Lower lobe of right lung (tissue), 2 donors: ENCODE measurements around the gene MARVELD1. TPM values are rescaled to one million over a fixed set of nuclear protein-coding genes. Genes with fewer than 3 reads are reported as not detected.

ENCODE experiments used
- ATAC-seq, 2 donors: fragments of 200-7000 bp; cut with Tn5 transposase; one replicate each; pipeline ENCODE4 v1.9.1; 2020 to 2022; ENCODE audit warnings: mild to moderate bottlenecking in 2 of 2, moderate library complexity in 2 of 2
- DNase-seq: peaks from one replicate; pipeline ENCODE4 v3.0.0-alpha.2; 2020
- H3K27ac ChIP-seq: fragments of 200-600 bp; one replicate; pipeline ENCODE4 v1.8.0; 2022
- H3K27me3 ChIP-seq: fragments of 200-600 bp; one replicate; pipeline ENCODE4 v1.8.0; 2022; ENCODE audit warnings: low read depth
- H3K36me3 ChIP-seq: fragments of 200-600 bp; one replicate; pipeline ENCODE4 v1.8.0; 2022; ENCODE audit warnings: mild to moderate bottlenecking
- H3K4me1 ChIP-seq: fragments of 200-600 bp; one replicate; pipeline ENCODE4 v1.8.0; 2022
- H3K4me3 ChIP-seq: fragments of 200-600 bp; one replicate; pipeline ENCODE4 v1.8.0; 2022; ENCODE audit warnings: mild to moderate bottlenecking
- H3K9me3 ChIP-seq: fragments of 200-600 bp; one replicate; pipeline ENCODE4 v1.8.0; 2022
- intact Hi-C: fragments of 100-400 bp; cut with DNase I; formaldehyde crosslinking; loops from one replicate; pipeline ENCODE4 v1.11.0; 2022
- total RNA-seq: library from RNA; stranded (reverse); fragmentation: NEBNext Ultra II Directional; extraction: Animal tissue kit (Norgen Biotek cat#: 25700); gene quantifications from one replicate; pipeline ENCODE4 v1.2.1, GENCODE V29; 2021
- TF ChIP-seq, protein P1 (sequence below): fragments of 200-600 bp; IDR thresholded peaks from one replicate; pipeline ENCODE4 v1.8.0; 2022; ENCODE audit warnings: antibody characterized with exemption, mild to moderate bottlenecking
- donor health status: DM: no; HTN: yes; CAD: no; lungs with severe emphysema.

Gene MARVELD1
- total RNA-seq, 1 donor from 2014 or later = 36.5 TPM

GRCh38 chr10:97673736-97674525, 39.6 kb upstream of the MARVELD1 start:
- intact Hi-C loops = no loop called here
- no peak overlapping the region for H3K27ac ChIP-seq
- no peak for DNase-seq
- H3K9me3 ChIP-seq = no peaks in the 10 kb centered on the region
- ATAC-seq = no peak
- H3K27me3 ChIP-seq = no peaks in the 10 kb centered on the region
- peaks cover 88% of the 10 kb centered on the region for H3K36me3 ChIP-seq
- no peak overlapping the region for H3K4me3 ChIP-seq
- TF ChIP-seq, protein P1, sequence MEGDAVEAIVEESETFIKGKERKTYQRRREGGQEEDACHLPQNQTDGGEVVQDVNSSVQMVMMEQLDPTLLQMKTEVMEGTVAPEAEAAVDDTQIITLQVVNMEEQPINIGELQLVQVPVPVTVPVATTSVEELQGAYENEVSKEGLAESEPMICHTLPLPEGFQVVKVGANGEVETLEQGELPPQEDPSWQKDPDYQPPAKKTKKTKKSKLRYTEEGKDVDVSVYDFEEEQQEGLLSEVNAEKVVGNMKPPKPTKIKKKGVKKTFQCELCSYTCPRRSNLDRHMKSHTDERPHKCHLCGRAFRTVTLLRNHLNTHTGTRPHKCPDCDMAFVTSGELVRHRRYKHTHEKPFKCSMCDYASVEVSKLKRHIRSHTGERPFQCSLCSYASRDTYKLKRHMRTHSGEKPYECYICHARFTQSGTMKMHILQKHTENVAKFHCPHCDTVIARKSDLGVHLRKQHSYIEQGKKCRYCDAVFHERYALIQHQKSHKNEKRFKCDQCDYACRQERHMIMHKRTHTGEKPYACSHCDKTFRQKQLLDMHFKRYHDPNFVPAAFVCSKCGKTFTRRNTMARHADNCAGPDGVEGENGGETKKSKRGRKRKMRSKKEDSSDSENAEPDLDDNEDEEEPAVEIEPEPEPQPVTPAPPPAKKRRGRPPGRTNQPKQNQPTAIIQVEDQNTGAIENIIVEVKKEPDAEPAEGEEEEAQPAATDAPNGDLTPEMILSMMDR = no peak
- peaks cover 7% of the 10 kb centered on the region for H3K4me1 ChIP-seq

DNA sequence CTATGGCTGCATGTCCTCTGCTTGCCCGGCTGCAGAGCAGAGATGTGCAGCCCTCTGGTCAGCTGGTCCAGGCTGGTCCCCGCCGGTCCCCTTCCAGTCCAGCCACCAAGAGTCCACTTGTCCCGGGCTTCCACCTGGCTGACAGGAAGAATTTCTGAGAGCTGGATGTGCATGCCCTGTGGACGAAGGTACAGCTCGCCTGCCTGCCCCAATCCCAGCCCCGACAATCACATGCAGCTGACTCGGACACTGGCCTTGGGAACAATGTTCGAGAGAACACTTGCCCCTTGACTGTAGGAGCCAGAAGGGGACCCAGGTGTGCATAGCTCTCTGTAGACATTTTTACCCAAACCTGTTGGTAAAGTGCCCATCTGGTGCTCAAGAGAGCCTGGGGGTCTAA, 38.3 kb upstream of the MARVELD1 start:
- TF ChIP-seq, protein P1 = no peak
- H3K27ac ChIP-seq = no peak overlapping the region
- intact Hi-C loops = no loop called here
- H3K36me3 ChIP-seq = peaks cover 86% of the 10 kb centered on the region
- H3K27me3 ChIP-seq = no peaks in the 10 kb centered on the region
- H3K4me3 ChIP-seq = no peak overlapping the region
- ATAC-seq (no peak), DNase-seq (no peak)
- no peaks in the 10 kb centered on the region for H3K9me3 ChIP-seq
- peaks cover 7% of the 10 kb centered on the region for H3K4me1 ChIP-seq

- Histone ChIP-seq H3K36me3 (peaks cover 70% of the 10 kb centered on the region), H3K9me3 (no peaks in the 10 kb centered on the region), H3K27ac (no peak overlapping the region), H3K27me3 (no peaks in the 10 kb centered on the region), H3K4me3 (no peak overlapping the region), H3K4me1 (peaks cover 9% of the 10 kb centered on the region)
- TF ChIP-seq, protein P1 = peak; percentile 91
- intact Hi-C loops = no loop called here
- ATAC-seq = peak; percentile 88 to 89
- DNase-seq = no peak
Observed at GRCh38 chr10:97676770-97677581, 36.6 kb upstream of the MARVELD1 start.

DNA sequence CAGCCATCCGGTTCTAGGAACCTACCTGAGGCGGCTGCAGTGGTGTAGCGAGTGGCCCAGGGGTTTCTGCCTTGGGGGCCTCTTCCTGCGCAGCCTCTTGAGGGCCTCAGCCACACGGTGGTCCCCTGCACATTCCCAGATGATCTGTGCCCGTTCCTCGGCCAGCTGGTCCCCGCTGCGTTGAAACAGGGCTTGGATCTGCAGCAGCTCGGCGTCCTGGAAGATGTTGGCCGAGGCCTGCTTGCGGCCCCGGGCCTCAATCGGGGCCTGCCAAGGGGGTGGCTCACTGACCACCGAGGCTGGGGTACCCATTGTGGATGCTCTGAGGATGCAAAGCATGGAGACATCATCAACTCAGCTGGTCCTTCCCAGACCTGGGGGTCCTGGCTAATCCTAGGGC, 33.9 kb upstream of the MARVELD1 start:
- TF ChIP-seq, protein P1 = no peak
- Histone ChIP-seq H3K4me3 (no peak overlapping the region), H3K27me3 (no peaks in the 10 kb centered on the region), H3K4me1 (peaks cover 29% of the 10 kb centered on the region), H3K36me3 (peaks cover 51% of the 10 kb centered on the region), H3K9me3 (no peaks in the 10 kb centered on the region), H3K27ac (no peak overlapping the region)
- intact Hi-C loops = no loop called here
- ATAC-seq (no peak), DNase-seq (no peak)

DNA sequence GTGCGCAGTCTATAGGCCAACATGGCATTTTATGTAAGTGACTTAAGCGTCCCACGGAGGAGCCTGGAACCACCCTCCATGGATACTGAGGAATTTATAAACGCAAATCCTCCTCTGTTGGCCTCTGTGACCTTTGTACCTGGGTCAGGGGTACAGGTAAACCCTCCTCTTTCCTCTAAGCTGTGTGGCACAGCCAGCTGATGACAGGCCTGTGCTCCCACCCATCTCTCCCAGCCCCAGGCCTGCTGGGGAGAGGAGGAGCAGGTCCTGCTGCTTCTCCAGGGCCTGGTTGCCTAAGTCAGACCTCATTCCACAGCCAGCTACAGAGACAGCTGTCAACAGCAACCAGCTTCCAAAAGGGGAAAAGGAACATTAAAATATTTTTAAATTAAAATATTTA, 31.5 kb upstream of the MARVELD1 start:
- Histone ChIP-seq H3K27ac (no peak overlapping the region), H3K4me3 (no peak overlapping the region), H3K36me3 (peaks cover 26% of the 10 kb centered on the region), H3K27me3 (no peaks in the 10 kb centered on the region), H3K4me1 (peaks cover 39% of the 10 kb centered on the region), H3K9me3 (no peaks in the 10 kb centered on the region)
- TF ChIP-seq, protein P1 = no peak
- intact Hi-C loops = no loop called here
- DNase-seq (no peak), ATAC-seq (no peak)
